ENCODE results near the gene PXDC1. TPM values are rescaled to one million over a fixed set of nuclear protein-coding genes. Genes with fewer than 3 reads are reported as not detected.
A peak's percentile ranks its signal among the peaks of the same experiment; 100 is the strongest.

Gene PXDC1
- total RNA-seq, 1 experiment from 2014 or later = 42.9 TPM

DNA sequence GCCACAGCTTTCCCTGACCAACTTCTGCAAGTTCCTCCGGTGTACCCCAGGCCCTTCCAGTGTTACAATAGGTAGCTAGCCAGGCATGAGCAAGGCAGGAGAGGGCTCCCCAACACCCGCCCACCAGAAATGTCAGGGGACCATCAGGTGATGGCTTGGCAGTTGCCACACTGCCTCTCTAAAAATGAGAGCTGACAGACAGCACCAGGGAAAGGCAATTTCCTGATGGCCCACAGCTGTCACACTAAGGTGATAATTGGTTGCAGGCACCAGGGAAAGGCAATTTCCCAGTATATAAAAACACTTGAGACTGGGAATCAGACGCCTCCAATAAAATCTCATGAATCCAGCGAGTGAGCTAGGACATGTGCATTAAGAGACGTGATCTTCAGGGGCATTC, 49.9 kb downstream of the PXDC1 start:
- Mint-ChIP-seq H3K36me3 (ENCODE audit: insufficient read depth, unreplicated experiment) (no peaks in the 10 kb centered on the region), H3K27ac (ENCODE audit: unreplicated experiment) (no peak overlapping the region), H3K27me3 (ENCODE audit: insufficient read depth, unreplicated experiment) (no peaks in the 10 kb centered on the region), H3K4me1 (ENCODE audit: low read depth, unreplicated experiment) (peaks cover 18% of the 10 kb centered on the region), H3K9me3 (ENCODE audit: unreplicated experiment) (peaks cover 29% of the 10 kb centered on the region), H3K4me3 (ENCODE audit: unreplicated experiment) (no peak overlapping the region)
- POLR2A ChIA-PET = no interaction called here
- intact Hi-C loops (cut with micrococcal nuclease; ENCODE audit: unreplicated experiment) = no loop called here
- Histone ChIP-seq H3K4me1 (peaks cover 10% of the 10 kb centered on the region), H3K4me3 (ENCODE audit: low read depth, low read length) (no peak overlapping the region), H3K9me3 (peaks cover 14% of the 10 kb centered on the region; the same call in 1 of the 2 replicates), H3K27me3 (replicated peaks; ENCODE audit: control insufficient read depth, insufficient read depth, low read length) (no peaks in the 10 kb centered on the region), H3K36me3 (ENCODE audit: control insufficient read depth, insufficient read depth, low read length) (no peaks in the 10 kb centered on the region)
- CTCF ChIA-PET = no interaction called here
- TF ChIP-seq, protein P1, sequence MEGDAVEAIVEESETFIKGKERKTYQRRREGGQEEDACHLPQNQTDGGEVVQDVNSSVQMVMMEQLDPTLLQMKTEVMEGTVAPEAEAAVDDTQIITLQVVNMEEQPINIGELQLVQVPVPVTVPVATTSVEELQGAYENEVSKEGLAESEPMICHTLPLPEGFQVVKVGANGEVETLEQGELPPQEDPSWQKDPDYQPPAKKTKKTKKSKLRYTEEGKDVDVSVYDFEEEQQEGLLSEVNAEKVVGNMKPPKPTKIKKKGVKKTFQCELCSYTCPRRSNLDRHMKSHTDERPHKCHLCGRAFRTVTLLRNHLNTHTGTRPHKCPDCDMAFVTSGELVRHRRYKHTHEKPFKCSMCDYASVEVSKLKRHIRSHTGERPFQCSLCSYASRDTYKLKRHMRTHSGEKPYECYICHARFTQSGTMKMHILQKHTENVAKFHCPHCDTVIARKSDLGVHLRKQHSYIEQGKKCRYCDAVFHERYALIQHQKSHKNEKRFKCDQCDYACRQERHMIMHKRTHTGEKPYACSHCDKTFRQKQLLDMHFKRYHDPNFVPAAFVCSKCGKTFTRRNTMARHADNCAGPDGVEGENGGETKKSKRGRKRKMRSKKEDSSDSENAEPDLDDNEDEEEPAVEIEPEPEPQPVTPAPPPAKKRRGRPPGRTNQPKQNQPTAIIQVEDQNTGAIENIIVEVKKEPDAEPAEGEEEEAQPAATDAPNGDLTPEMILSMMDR (IDR thresholded peaks at IDR 0.05; ENCODE audit: insufficient read depth in 1 of 2, low read depth in 1 of 2, low read length in 1 of 2, severe bottlenecking in 1 of 2, unreplicated experiment in 1 of 2) = no peak
- BruUV-seq (replicated peaks) = no TSS peak
- no peak for DNase-seq

- CTCF ChIA-PET = no interaction called here
- H3K36me3 ChIP-seq (ENCODE audit: control insufficient read depth, insufficient read depth, low read length) = no peaks in the 10 kb centered on the region
- TF ChIP-seq, protein P1 (IDR thresholded peaks at IDR 0.05; ENCODE audit: insufficient read depth in 1 of 2, low read depth in 1 of 2, low read length in 1 of 2, severe bottlenecking in 1 of 2, unreplicated experiment in 1 of 2) = no peak
- no peak for DNase-seq
- Mint-ChIP-seq H3K27ac (ENCODE audit: unreplicated experiment) (no peak overlapping the region), H3K9me3 (ENCODE audit: unreplicated experiment) (peaks cover 17% of the 10 kb centered on the region), H3K4me3 (ENCODE audit: unreplicated experiment) (no peak overlapping the region), H3K36me3 (ENCODE audit: insufficient read depth, unreplicated experiment) (peaks cover 3% of the 10 kb centered on the region), H3K4me1 (ENCODE audit: low read depth, unreplicated experiment) (peaks cover 34% of the 10 kb centered on the region), H3K27me3 (ENCODE audit: insufficient read depth, unreplicated experiment) (no peaks in the 10 kb centered on the region)
- H3K4me1 ChIP-seq = peaks cover 24% of the 10 kb centered on the region
- intact Hi-C loops (cut with micrococcal nuclease; ENCODE audit: unreplicated experiment) = loop anchor here (5.0 kb wide), 1 partner anchor 37 kb away; no protein-coding TSS in a partner anchor
- peaks cover 14% of the 10 kb centered on the region; the same call in 1 of the 2 replicates for H3K9me3 ChIP-seq
- BruUV-seq (replicated peaks) = no TSS peak
- no peaks in the 10 kb centered on the region for H3K27me3 ChIP-seq (replicated peaks; ENCODE audit: control insufficient read depth, insufficient read depth, low read length)
- H3K4me3 ChIP-seq (ENCODE audit: low read depth, low read length) = no peak overlapping the region
- POLR2A ChIA-PET = no interaction called here
These were observed 52.3 kb downstream of the PXDC1 start for GRCh38 chr6:3699231-3699630.

DNA sequence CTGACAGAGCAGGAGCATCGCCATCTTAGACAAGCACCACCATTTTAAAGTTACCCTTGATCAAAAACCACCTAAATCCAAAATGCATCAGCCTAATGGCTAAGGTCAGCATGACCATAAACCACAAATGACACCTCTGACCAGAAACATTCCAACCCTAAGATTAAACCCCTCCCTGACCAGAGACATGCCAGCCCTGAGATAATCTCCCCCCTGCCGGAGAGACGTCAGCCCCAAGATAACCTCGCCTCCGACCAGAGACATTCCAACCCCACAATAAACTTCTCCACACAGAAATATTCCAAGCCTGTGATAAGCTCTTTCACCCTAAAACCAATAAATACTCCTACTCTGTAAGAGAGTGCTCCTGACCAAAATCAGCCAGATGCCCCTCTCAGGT, 53.5 kb downstream of the PXDC1 start:
- no peak overlapping the region for H3K4me3 ChIP-seq (ENCODE audit: low read depth, low read length)
- intact Hi-C loops (cut with micrococcal nuclease; ENCODE audit: unreplicated experiment) = loop anchor here (5.0 kb wide), 1 partner anchor 36 kb away; no protein-coding TSS in a partner anchor
- Mint-ChIP-seq H3K27ac (ENCODE audit: unreplicated experiment) (peak overlapping the region; percentile 60), H3K9me3 (ENCODE audit: unreplicated experiment) (peaks cover 14% of the 10 kb centered on the region), H3K27me3 (ENCODE audit: insufficient read depth, unreplicated experiment) (no peaks in the 10 kb centered on the region), H3K4me1 (ENCODE audit: low read depth, unreplicated experiment) (peaks cover 34% of the 10 kb centered on the region), H3K4me3 (ENCODE audit: unreplicated experiment) (no peak overlapping the region), H3K36me3 (ENCODE audit: insufficient read depth, unreplicated experiment) (peaks cover 7% of the 10 kb centered on the region)
- no peaks in the 10 kb centered on the region for H3K36me3 ChIP-seq (ENCODE audit: control insufficient read depth, insufficient read depth, low read length)
- H3K4me1 ChIP-seq = peaks cover 24% of the 10 kb centered on the region
- peaks cover 14% of the 10 kb centered on the region; the same call in 1 of the 2 replicates for H3K9me3 ChIP-seq
- BruUV-seq (replicated peaks) = no TSS peak
- no peaks in the 10 kb centered on the region for H3K27me3 ChIP-seq (replicated peaks; ENCODE audit: control insufficient read depth, insufficient read depth, low read length)
- TF ChIP-seq, protein P1 (IDR thresholded peaks at IDR 0.05; ENCODE audit: insufficient read depth in 1 of 2, low read depth in 1 of 2, low read length in 1 of 2, severe bottlenecking in 1 of 2, unreplicated experiment in 1 of 2) = no peak
- POLR2A ChIA-PET = no interaction called here
- CTCF ChIA-PET = no interaction called here
- DNase-seq = no peak
